A673 (cell line): ENCODE measurements around the gene FGF18.

Experiments used
- EZH2 ChIP-seq: fragments of 200-600 bp; sonication (generic); IDR thresholded peaks from 2 replicates; pipeline ENCODE4 v1.6.1; 2017; ENCODE audit warnings: borderline replicate concordance, low read depth, mild to moderate bottlenecking, mixed read lengths, antibody characterized with exemption, low read length; ENCODE audit not compliant: poor library complexity, severe bottlenecking
- TF ChIP-seq, protein P1 (sequence below): fragments of 300-800, 200-600 bp; sonication (generic); conservative IDR thresholded peaks from 2 replicates; pipeline ENCODE4 v1.5.1; 2017; ENCODE audit warnings: low read depth, mild to moderate bottlenecking, antibody characterized with exemption, low read length, moderate library complexity, mixed read lengths

DNA sequence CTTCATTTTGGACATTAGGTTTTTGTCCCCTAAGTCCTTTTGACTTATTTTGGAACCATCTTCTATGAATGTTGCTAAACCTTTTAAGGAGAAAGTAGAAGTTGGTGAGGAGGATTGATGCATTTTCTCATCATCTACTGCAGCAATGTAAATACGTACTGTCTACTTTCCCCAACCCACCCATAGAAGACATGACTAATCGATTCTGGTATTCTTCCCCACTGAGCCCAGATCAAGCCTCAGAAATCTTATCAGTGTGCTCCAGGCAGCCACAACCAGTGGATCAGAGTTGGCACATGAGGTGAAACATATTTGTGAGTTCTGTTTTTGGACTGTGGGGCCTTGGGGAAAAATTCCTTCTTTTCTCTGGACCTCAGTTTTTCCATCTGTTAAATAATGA is 57.7 kb downstream of the FGF18 start:
- TF ChIP-seq, protein P1, sequence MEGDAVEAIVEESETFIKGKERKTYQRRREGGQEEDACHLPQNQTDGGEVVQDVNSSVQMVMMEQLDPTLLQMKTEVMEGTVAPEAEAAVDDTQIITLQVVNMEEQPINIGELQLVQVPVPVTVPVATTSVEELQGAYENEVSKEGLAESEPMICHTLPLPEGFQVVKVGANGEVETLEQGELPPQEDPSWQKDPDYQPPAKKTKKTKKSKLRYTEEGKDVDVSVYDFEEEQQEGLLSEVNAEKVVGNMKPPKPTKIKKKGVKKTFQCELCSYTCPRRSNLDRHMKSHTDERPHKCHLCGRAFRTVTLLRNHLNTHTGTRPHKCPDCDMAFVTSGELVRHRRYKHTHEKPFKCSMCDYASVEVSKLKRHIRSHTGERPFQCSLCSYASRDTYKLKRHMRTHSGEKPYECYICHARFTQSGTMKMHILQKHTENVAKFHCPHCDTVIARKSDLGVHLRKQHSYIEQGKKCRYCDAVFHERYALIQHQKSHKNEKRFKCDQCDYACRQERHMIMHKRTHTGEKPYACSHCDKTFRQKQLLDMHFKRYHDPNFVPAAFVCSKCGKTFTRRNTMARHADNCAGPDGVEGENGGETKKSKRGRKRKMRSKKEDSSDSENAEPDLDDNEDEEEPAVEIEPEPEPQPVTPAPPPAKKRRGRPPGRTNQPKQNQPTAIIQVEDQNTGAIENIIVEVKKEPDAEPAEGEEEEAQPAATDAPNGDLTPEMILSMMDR, result no peak
- no peak for TF ChIP-seq EZH2
